ENCODE results near the gene VIPR2. TPM values are rescaled to one million over a fixed set of nuclear protein-coding genes. Genes with fewer than 3 reads are reported as not detected.

The VIPR2 gene
- total RNA-seq, 1 donor from 2014 or later, result not detected

DNA sequence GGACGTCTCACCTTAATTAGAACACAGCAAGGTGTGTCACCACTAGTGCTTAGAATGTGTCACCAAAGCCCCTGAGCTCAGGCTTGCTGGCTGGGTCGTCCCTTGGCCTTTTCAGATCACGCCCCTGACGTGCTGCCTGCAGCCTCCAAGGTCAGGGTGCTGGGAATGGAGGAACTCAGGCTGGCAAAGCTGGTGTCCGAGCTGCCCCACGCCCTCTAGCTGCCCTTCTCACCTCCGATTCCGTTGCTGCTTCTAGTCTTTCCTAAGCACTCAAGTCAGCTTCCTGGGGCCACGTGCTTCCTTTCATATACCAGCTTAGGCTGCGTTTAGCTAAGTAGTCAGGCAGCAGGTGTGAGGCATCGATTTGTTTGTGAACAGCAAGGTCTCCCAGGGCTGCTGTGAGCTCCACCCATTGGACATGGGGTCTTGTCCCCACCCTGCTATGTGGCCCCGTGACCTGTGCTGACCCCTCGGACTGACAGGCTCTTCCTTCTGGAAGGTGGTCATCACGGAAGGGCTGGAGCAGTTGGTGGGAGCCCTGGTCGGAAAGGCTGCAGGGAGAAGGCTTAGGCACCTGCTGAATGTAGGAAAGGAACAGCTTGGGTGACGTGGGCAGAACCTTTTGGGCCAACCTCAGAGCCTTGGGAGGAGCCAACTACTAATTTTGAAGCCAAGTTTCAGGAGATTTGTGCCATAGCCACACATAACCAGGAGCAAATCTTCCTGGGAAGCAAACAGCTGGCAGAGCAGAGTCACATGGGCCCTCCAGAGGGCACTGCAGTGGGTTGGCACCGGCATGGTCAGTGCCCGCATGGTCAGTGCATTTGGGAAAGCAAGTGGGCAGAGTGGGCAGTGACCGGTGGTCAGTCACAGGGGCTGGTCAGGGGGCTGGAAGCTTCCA is 28.8 kb downstream of the VIPR2 start:
- ChIA-PET CTCF (no interaction called here), POLR2A (no interaction called here)
- Mint-ChIP-seq H3K27ac (no peak overlapping the region), H3K27me3 (no peaks in the 10 kb centered on the region), H3K36me3 (ENCODE audit: low read depth) (no peaks in the 10 kb centered on the region), H3K4me3 (no peak overlapping the region), H3K4me1 (no peaks in the 10 kb centered on the region), H3K9me3 (no peaks in the 10 kb centered on the region)
- TF ChIP-seq, protein P1, sequence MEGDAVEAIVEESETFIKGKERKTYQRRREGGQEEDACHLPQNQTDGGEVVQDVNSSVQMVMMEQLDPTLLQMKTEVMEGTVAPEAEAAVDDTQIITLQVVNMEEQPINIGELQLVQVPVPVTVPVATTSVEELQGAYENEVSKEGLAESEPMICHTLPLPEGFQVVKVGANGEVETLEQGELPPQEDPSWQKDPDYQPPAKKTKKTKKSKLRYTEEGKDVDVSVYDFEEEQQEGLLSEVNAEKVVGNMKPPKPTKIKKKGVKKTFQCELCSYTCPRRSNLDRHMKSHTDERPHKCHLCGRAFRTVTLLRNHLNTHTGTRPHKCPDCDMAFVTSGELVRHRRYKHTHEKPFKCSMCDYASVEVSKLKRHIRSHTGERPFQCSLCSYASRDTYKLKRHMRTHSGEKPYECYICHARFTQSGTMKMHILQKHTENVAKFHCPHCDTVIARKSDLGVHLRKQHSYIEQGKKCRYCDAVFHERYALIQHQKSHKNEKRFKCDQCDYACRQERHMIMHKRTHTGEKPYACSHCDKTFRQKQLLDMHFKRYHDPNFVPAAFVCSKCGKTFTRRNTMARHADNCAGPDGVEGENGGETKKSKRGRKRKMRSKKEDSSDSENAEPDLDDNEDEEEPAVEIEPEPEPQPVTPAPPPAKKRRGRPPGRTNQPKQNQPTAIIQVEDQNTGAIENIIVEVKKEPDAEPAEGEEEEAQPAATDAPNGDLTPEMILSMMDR (IDR thresholded peaks at IDR 0.05), result no peak
- no peak for DNase-seq
- intact Hi-C loops (cut with micrococcal nuclease), result no loop called here
- no peak for ATAC-seq (ENCODE audit: low read depth)

DNA sequence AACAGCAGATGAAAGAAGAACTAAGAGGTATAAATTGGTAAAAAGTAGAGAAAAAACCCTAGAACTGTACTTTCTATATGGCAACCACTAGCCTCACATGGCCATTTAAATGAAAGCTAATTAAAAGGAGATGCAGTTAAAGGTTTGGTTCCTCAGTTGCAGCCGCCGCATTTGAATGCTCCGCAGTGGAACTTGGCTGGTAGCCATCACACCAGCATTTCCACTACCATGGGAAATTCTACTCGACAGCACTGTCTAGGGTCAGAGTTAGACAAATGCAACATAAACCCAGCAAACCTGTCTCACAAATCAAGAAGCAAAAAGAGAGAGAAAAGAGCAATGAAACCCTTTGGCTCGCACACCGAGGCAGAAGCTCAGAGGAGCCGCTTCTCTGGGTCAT is 29.7 kb downstream of the VIPR2 start:
- ChIA-PET CTCF (no interaction called here), POLR2A (no interaction called here)
- Mint-ChIP-seq H3K4me3 (no peak overlapping the region), H3K36me3 (ENCODE audit: low read depth) (no peaks in the 10 kb centered on the region), H3K27me3 (no peaks in the 10 kb centered on the region), H3K27ac (no peak overlapping the region), H3K9me3 (no peaks in the 10 kb centered on the region), H3K4me1 (no peaks in the 10 kb centered on the region)
- intact Hi-C loops (cut with micrococcal nuclease), result no loop called here
- no peak for ATAC-seq (ENCODE audit: low read depth)
- TF ChIP-seq, protein P1 (IDR thresholded peaks at IDR 0.05), result no peak
- no peak for DNase-seq

DNA sequence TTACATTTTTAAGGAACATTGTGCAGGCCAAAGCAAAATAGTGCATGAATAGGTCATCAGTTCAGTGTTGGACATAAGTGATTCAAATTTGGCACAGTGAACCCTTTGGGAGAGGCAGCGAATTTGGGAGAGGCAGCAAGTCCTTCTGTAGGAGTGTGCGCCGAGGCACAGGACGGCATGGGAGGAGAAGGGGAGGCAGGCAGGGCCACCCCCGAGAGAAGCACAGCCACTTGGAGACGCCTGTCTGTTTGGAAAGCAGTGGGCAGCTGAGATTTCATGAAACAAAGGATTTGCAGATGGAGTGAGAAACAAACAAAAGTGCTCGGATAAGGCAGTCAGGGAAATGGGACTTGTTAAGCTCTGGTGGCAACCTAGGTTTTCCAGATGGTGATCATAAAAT is 30.6 kb downstream of the VIPR2 start:
- POLR2A ChIA-PET, result no interaction called here
- ATAC-seq (ENCODE audit: low read depth) (no peak), DNase-seq (no peak)
- H3K27me3 Mint-ChIP-seq, result no peaks in the 10 kb centered on the region
- CTCF ChIA-PET, result no interaction called here
- no peak overlapping the region for H3K27ac Mint-ChIP-seq
- H3K36me3 Mint-ChIP-seq (ENCODE audit: low read depth), result no peaks in the 10 kb centered on the region
- TF ChIP-seq, protein P1 (IDR thresholded peaks at IDR 0.05), result no peak
- H3K4me1 Mint-ChIP-seq, result no peaks in the 10 kb centered on the region
- no peak overlapping the region for H3K4me3 Mint-ChIP-seq
- H3K9me3 Mint-ChIP-seq, result no peaks in the 10 kb centered on the region
- intact Hi-C loops (cut with micrococcal nuclease), result no loop called here

DNA sequence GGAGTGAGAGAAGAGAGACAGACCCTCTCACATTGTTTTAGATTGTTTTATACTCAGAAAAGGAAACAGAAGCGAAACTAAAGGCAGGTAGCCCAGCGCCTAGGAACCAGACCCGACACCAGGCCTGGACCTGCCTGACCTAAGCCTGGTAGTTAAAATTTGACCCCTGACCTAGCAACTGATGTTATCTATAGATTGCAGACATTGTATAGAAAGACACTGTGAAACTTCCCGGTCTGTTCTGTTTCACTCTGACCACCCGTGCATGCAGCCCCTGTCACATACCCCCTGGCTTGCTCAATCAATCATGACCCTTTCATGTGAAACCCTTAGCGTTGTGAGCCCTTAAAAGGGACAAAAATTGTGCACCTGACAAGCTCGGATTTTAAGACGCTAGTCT is 31.6 kb downstream of the VIPR2 start:
- Mint-ChIP-seq H3K4me1 (no peaks in the 10 kb centered on the region), H3K27me3 (no peaks in the 10 kb centered on the region), H3K9me3 (no peaks in the 10 kb centered on the region), H3K27ac (no peak overlapping the region), H3K36me3 (ENCODE audit: low read depth) (no peaks in the 10 kb centered on the region), H3K4me3 (no peak overlapping the region)
- DNase-seq, result no peak
- TF ChIP-seq, protein P1 (IDR thresholded peaks at IDR 0.05), result no peak
- POLR2A ChIA-PET, result no interaction called here
- CTCF ChIA-PET, result no interaction called here
- ATAC-seq (ENCODE audit: low read depth), result no peak
- intact Hi-C loops (cut with micrococcal nuclease), result no loop called here

DNA sequence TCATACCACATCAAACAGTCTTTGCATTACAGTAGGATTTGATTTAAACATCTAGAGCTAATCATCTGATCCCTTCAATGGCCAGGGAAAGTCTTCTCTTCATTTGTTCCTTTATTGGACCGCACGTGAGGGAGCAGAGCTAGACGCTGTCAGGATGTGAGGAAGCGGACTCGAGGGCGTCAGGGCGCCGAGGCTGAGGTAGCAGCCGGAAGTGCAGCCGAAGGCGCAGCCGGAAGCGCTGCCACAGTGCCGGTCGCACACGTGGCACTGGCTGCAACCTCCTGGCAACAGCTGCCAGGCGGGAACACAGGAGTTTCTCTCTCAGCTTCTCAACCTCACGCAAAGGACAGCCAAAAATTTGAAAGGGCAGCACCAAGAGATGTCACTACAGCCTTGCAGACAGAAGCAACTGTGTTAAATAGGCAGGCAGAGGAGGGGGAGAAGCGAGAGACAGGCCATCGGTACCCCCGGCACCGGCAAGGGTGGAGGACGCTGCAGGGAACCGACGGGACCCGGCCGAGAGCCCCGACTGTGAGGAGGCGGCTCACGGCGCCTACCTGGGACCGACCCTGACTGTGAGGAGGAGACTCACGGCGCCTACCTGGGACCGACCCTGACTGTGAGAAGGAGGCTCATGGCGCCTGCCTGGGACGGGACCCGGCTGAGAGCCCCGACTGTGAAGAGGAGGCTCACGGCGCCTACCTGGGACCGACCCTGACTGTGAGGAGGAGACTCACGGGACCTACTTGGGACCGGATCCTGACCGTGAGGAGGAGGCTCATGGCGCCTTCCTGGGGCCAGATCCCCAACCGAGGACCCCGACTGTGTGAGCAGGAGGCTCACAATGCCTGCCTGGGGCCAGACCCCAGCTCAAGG is 32.3 kb downstream of the VIPR2 start:
- Mint-ChIP-seq H3K36me3 (ENCODE audit: low read depth) (no peaks in the 10 kb centered on the region), H3K27ac (no peak overlapping the region), H3K9me3 (no peaks in the 10 kb centered on the region), H3K27me3 (no peaks in the 10 kb centered on the region), H3K4me3 (no peak overlapping the region), H3K4me1 (no peaks in the 10 kb centered on the region)
- ChIA-PET POLR2A (no interaction called here), CTCF (no interaction called here)
- intact Hi-C loops (cut with micrococcal nuclease), result no loop called here
- DNase-seq (no peak), ATAC-seq (ENCODE audit: low read depth) (no peak)
- TF ChIP-seq, protein P1 (IDR thresholded peaks at IDR 0.05), result no peak
